ACHN (cell line): ENCODE results near the gene IL20.

Experiments used
- DNase-seq: peaks from one replicate; pipeline ENCODE4 v3.0.0-alpha.2; 2015
- in situ Hi-C: cut with HindIII; loops from 2 replicates; pipeline ENCODE4 v1.10.0; 2017; ENCODE audit warnings: low sequenced_read_pairs, low pct_ligation_motif_present, low pct_unique_long_range_greater_than_20kb

Gene IL20

DNA sequence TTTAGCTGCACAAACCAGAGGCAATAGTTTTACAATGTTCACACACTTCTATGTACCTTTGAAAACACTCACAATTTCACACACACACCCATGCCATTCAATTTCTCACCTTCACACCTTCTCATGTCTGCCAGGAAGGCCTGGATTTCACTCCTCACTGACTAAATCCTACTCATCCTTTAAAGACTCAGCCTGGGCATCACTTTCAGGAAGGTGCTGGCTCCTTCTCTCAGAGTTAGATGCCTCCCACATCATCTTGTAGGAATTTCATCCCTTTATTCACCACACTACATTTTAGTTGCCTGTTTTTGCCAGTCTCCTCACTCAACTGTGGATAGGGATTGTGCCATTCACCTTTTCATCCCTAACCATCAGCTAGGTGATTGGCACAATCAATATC is 2.3 kb downstream of the IL20 start:
- DNase-seq: no peak
- in situ Hi-C loops: no loop called here

DNA sequence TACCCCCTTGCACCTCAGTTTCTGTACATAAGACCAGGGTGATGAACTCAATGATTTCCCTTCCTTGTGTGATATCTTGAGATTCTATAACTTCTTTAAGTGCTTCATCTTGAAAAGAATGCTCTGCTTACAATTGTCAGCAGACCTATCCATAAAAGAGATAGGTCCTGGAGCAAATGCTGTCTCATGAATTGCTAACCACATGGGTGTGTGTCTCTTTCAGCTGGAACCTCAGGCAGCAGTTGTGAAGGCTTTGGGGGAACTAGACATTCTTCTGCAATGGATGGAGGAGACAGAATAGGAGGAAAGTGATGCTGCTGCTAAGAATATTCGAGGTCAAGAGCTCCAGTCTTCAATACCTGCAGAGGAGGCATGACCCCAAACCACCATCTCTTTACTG is 2.8 kb downstream of the IL20 start:
- in situ Hi-C loops: no loop called here
- no peak for DNase-seq

DNA sequence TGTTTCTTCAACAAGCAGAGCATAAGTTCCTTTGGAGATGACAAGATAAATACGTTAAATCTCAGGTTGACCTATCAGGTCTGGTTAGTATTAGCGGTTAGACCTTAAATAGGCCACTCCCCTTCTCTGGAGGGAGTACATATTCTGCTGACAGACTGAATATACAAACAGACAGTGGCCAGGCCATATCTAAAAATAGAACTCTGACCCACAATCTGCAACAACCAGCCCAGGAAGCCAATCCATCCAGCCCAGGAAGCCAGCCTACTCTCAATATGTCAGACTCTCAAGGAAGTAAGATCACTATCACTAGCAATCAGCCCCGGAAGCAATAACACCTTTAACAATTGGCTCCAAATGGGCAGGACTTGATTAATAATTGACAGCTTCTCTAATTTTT is 6.7 kb downstream of the IL20 start:
- in situ Hi-C loops: no loop called here
- DNase-seq: no peak

- in situ Hi-C loops: no loop called here
- no peak for DNase-seq
Measured at GRCh38 chr1:206873603-206874188, 8.3 kb downstream of the IL20 start.

- no peak for DNase-seq
Measured at GRCh38 chr1:206875752-206876377, 10.4 kb downstream of the IL20 start.

GRCh38 chr1:206878456-206878855 is 13.0 kb downstream of the IL20 start:
- DNase-seq: peak; percentile 31
- in situ Hi-C loops: no loop called here

More at GRCh38 chr1:206875752-206876377, 10.4 kb downstream of the IL20 start:
- in situ Hi-C loops: no loop called here

GRCh38 chr1:206880314-206880713 is 14.9 kb downstream of the IL20 start:
- in situ Hi-C loops: no loop called here
- DNase-seq: no peak

GRCh38 chr1:206882555-206882954 is 17.1 kb downstream of the IL20 start:
- DNase-seq: no peak
- in situ Hi-C loops: no loop called here

DNA sequence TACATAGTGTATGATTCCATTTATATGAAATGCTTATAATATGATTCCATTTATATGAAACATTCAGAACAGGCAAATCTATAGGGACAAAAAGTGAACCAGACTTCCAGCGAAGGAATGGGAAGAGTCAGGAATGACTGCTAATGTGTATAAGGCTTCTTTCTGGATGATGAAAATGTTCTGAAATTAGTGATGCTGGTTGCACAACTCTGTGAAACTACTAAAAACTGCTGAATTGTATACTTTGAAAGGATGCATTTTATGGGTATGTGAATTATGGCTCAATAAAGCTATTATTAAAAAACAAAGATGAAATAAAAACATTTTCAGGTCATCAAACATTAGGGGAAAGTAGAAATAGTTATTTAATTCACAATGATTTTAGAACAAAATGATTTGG is 17.7 kb downstream of the IL20 start:
- no peak for DNase-seq
- in situ Hi-C loops: no loop called here

- DNase-seq: no peak
Measured at GRCh38 chr1:206883876-206884275, 18.5 kb downstream of the IL20 start.

DNA sequence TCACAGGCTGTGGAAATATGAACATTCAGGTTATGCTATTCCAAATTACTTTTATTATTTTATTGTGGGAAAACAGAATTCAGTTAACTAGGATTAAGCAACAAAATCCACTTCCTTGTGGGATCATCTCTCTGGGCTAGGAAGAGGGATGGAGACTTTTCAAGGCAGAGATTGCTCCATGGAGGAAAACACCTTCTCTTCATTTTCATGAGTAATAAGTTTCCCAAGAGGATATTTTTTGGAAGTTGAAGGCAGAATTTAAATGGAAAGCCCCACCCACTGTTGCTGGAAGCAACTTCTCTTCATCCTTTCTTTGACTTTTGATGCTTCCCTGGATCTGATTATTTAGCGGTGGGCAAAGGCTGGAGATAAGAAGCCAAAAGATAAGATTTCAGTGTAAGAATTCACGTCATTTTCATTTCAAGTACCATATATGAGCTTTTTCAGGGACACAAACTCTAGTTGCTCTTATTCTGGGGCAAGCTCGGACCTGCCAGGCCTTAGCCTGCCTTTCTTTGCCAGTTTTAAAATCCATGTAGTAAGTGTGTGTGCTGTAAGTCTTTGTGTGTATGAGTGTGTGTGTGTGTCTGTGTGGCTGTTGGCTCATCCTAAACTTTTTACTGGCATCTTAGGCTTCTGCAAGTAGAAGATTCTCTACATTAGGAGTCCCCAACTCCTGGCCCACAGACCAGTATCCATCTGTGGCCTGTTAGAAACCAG is 20.1 kb downstream of the IL20 start:
- DNase-seq: no peak
- in situ Hi-C loops: no loop called here

More at GRCh38 chr1:206883876-206884275, 18.5 kb downstream of the IL20 start:
- in situ Hi-C loops: no loop called here

- no peak for DNase-seq
- in situ Hi-C loops: no loop called here
Measured at GRCh38 chr1:206886831-206887230, 21.4 kb downstream of the IL20 start.

DNA sequence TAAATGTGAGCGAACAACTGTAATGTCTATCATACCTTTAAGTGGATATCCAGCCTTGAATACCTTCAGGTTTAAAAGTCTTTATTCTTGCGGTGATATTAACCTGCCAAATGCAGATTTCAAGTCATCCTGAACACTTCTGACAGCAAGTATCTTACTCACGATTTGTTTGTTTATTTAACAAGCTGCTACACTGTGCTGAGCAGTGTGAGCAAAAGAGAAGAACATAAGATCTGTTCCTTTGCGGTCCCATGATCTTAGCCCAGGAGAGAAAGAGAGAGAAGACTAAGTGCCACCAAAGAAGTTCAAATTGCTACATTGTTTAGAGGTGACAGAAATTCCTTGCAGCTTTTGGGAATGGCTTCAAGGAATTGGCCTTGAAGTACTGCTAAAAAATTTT is 22.3 kb downstream of the IL20 start:
- no peak for DNase-seq

DNA sequence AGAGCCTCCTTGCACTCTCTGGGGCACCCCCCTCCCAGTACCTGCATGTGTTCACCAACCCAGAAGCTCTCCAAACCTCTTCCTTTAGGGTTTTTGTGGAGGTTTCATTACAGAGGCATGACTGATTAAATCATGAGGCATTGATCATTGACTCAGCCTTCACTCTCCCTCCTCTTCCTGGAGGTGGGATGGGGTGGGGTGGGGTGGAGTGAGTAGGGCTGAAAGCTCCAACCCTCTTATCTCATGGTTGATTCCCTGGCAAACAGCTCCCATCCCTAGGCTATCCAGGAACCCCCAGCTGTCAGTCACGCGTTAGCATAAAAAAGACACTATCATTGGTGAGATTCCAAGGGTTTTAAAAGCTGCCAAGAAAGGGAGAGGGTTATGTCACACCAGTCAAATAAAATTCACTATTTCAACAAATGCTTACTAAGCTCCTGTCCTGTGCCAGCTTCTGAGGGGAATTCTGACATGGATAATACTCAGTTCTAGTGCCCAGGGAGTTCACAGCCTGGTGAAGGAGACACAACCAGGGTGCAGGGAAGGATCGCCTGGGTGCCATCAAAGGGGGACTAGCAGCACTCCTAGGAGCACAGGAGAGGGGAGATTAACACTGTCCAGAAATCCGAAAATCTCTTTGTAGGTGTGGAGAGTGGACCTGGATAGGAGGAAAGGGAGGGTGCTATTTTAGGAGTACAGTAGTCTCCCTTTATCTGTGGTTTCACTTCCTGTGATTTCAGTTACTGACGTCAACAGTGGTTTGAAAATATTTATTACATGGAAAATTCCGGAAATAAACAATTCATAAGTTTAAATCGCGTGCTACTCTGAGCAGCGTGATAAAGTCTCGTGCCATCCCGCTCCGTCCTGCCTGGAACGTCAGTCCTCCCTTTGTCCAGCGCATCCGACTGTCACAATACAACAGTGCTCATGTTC is 25.0 kb downstream of the IL20 start:
- in situ Hi-C loops: no loop called here
- DNase-seq: no peak

More for the DNA sequence above, 22.3 kb downstream of the IL20 start:
- in situ Hi-C loops: no loop called here

- no peak for DNase-seq
- in situ Hi-C loops: no loop called here
Measured at GRCh38 chr1:206891412-206891811, 26.0 kb downstream of the IL20 start.

- in situ Hi-C loops: no loop called here
- DNase-seq: no peak
Measured at GRCh38 chr1:206892351-206892984, 27.0 kb downstream of the IL20 start.

DNA sequence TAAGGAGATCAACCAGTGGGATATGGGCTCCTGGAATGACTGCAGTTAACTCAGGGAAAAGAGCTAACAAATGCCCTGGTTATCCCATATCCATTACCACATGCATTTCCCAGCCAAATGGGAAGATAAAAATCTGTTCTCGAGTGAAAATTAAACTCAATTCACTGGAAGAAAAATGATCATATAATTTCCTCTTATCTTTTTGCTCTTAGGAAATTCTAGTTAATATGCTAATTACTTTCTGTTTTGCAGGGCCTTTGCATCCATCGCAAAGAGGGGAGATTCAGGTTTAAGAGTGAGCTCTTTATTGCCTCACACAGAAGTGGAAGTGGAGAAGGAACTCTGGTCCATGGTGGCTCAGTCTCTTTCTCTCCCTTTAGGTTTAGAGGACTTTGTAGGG is 28.0 kb downstream of the IL20 start:
- in situ Hi-C loops: no loop called here
- no peak for DNase-seq

DNA sequence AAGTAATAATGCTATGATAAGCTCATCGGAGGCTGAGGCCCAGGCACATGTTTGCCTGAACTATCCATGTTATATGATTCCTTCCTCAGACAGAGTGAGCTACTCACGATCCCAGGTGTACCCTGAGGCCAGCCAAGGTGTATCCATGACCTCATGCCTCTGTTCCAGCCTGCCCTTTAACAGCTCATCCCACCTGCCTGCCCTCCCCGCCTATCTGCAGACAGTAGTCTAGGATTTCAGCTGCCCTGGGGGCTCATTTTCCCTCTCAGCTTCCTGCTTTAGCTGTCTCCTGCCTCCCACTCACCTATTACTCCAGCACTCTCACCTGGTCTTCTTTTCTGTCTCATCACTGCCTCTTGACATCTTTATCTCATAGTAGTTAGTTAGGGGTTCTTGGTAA is 29.9 kb downstream of the IL20 start:
- in situ Hi-C loops: no loop called here
- DNase-seq: no peak
